ENCODE measurements around the gene SLC6A2.

Gene SLC6A2

GRCh38 chr16:55671974-55672280 is 16.1 kb downstream of the SLC6A2 start:
- no peak for DNase-seq (ENCODE audit: low spot score)

- DNase-seq (ENCODE audit: low spot score), result no peak
Observed at GRCh38 chr16:55672471-55672870, 16.7 kb downstream of the SLC6A2 start.

DNA sequence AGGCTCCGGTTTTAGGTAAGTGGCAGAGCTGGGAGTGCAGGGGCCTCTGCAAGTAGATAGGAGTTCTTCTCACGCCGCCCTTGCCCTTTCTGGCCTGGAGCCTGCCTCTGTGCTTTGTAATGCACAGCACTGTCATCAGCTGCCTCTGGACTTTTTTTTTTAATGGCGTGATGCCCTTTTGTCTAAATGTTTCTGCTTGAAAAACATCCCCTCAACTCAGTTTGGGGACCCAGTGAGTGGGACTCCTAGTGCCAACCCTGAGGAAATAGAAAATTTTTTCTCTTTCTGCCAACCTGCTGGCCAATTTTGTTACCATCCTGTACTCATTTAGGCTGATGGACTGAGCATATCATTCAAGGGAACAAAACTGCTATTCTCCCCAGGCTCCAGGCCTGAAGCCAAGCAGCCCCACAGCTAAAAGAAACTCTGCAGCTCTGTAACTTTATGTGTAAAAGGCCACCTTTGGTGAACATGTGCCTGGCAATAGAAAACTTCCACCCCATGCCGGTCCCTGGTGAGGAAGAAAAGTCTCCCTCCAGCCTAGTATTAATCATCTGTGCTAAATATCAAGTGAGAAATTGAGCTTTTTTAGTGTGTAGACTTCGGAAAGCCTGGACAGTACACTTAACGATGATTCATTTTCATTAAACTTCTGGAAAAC is 22.5 kb downstream of the SLC6A2 start:
- peak; percentile 87 for DNase-seq (ENCODE audit: low spot score)

- no peak for DNase-seq (ENCODE audit: low spot score)
Observed at GRCh38 chr16:55682086-55682485, 26.3 kb downstream of the SLC6A2 start.

DNA sequence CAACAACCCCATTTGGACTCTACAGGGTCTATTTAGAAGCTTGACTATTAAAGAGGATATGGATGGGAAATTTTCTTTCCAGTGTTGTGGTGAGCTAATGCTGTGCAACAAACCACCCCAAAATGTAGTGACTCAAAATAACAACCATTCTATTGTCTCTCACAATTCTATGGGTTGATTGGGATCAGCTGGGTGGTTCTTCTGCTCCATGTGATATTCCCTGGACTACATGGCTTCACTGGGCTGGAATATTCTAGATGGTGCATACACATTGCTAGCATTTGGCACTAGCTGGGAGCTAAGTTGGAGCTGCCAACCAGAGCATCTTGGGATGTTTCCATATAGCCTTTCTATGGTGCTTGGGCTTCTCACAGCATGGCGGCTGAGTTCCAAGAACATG is 30.2 kb downstream of the SLC6A2 start:
- no peak for DNase-seq (ENCODE audit: low spot score)

GRCh38 chr16:55686671-55687070 is 30.9 kb downstream of the SLC6A2 start:
- no peak for DNase-seq (ENCODE audit: low spot score)

DNA sequence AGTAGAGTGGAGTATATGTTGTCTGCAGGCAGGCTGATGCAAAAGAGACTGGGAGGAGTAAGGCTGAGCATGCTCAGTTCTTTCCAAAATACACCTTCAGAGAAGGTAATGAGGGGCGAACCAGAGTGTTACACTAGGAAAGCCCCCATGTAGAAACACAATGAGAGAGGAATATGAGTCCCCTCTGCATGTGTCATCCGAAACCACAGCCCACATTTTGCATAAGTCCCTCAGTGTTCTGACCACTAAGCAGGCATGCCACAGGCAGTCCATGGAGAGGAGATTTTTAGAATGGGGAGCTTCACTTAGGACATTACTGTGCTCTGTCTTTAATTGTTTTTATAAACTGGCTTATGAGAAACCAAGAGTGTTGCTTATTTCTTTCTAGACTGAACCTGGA is 32.0 kb downstream of the SLC6A2 start:
- no peak for DNase-seq (ENCODE audit: low spot score)

GRCh38 chr16:55690841-55691240 is 35.1 kb downstream of the SLC6A2 start:
- DNase-seq (ENCODE audit: low spot score), result no peak

GRCh38 chr16:55691771-55692170 is 36.0 kb downstream of the SLC6A2 start:
- DNase-seq (ENCODE audit: low spot score), result no peak

DNA sequence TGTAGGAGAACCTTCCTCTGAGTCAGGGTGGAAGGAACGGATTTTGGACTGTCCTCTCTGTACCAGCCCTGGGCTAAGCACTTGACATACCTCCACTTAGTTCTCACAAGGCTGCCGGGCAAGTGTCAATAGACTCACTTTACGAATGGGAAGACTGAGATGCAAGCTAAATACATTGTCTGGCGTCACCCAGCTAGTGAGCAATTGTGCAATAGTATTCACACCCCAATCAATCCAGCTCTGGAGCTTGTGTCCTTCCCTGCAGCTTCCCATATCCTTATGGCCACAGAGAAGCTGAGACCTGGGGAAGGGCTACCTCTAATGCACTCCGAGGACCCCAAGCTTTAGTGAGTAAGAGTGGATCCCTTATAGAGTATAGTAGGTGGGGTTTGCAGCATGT is 39.8 kb downstream of the SLC6A2 start:
- DNase-seq (ENCODE audit: low spot score), result no peak

GRCh38 chr16:55697867-55698266 is 42.1 kb downstream of the SLC6A2 start:
- no peak for DNase-seq (ENCODE audit: low spot score)

- no peak for DNase-seq (ENCODE audit: low spot score)
Observed at GRCh38 chr16:55698331-55698730, 42.5 kb downstream of the SLC6A2 start.

- no peak for DNase-seq (ENCODE audit: low spot score)
Observed at GRCh38 chr16:55698946-55699345, 43.2 kb downstream of the SLC6A2 start.

DNA sequence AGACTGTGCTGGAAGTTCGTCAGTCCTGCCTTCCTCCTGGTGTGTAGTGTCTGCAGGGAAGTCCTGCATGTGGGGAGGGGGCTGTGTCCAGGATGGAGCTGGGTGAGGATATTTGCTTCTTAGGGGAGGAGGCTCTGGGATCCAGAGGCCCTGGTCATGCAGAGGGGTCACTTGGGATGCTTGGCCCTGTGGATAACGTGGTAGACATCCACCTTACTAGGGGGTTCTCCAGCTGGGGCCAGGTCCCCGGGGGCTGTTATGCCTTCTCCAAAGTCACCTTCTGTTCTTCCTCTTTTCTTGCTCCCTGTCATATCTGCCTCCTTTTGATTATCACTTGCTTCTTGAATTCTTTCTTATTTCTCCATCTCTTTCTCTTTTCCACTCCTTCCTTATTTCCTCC is 43.8 kb downstream of the SLC6A2 start:
- DNase-seq (ENCODE audit: low spot score), result no peak

DNA sequence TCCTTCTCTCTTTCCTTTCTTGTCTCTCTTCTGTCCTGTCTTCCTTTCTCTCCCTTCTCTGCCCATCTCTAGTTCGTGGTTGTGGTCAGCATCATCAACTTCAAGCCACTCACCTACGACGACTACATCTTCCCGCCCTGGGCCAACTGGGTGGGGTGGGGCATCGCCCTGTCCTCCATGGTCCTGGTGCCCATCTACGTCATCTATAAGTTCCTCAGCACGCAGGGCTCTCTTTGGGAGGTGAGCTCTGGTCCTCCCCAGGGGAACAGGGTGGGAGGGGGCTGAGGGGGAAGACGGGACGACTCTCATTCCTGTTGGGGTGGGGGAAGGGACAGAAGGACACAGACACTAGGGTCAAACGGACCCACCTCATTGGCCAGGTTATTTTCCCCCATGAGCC is 44.3 kb downstream of the SLC6A2 start:
- DNase-seq (ENCODE audit: low spot score), result no peak

DNA sequence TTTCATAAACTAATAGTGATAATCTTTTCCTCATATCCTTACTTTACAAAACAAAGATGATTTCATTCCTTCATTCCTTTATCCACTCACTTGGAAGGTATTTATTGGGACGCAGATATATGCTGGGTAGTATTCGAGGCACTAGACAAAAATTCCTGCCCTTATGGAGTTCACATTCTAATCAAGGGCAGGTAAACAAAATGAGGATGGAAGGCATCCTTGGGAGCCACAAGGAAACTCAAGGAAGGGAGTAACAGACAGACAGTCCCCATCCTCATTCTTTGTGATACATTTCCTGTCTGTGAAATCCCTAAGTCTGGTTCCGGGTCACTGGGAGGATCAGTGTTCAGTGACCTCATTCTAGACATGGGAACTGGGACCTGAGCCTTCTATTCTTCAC is 45.2 kb downstream of the SLC6A2 start:
- DNase-seq (ENCODE audit: low spot score), result no peak

DNA sequence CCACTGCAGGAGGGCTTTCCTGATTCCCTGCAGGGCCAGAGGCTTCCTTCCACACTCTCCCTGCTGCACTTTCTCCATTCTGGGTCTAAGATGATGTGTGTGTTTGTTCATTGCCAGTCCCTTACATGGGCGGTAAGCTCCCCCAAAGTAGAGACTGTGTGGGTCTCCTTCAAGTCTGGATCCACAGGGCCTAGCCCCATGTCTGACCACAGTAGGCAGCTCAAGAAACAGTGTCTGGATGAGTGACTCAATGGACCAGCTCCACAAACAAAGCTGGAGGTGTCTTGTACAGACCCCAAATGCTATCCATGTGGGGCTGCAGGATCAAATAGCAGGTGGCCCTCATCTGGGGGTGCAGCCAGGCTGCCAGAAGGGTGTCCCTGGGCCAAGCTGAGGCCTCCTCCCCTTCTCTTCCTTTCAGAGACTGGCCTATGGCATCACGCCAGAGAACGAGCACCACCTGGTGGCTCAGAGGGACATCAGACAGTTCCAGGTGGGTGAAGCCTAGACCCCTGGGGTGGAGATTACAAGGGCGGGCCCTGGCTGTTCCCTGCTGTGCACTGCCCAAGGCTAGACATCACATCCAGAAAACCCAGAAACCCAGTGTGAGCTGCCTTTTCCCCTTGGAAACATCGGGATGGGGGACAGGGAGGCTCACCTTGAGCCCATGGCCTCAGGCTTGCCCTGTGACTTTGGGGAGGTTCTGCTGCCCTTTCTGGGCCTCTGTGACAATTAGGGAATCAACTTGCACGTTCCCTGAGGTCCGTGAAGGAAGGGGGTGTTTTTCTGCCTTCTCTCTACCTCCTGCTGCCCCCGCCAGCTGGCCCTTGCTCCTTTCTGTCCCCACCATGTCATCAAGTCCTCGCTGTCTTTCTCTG is 45.9 kb downstream of the SLC6A2 start:
- DNase-seq (ENCODE audit: low spot score), result peak; percentile 34

DNA sequence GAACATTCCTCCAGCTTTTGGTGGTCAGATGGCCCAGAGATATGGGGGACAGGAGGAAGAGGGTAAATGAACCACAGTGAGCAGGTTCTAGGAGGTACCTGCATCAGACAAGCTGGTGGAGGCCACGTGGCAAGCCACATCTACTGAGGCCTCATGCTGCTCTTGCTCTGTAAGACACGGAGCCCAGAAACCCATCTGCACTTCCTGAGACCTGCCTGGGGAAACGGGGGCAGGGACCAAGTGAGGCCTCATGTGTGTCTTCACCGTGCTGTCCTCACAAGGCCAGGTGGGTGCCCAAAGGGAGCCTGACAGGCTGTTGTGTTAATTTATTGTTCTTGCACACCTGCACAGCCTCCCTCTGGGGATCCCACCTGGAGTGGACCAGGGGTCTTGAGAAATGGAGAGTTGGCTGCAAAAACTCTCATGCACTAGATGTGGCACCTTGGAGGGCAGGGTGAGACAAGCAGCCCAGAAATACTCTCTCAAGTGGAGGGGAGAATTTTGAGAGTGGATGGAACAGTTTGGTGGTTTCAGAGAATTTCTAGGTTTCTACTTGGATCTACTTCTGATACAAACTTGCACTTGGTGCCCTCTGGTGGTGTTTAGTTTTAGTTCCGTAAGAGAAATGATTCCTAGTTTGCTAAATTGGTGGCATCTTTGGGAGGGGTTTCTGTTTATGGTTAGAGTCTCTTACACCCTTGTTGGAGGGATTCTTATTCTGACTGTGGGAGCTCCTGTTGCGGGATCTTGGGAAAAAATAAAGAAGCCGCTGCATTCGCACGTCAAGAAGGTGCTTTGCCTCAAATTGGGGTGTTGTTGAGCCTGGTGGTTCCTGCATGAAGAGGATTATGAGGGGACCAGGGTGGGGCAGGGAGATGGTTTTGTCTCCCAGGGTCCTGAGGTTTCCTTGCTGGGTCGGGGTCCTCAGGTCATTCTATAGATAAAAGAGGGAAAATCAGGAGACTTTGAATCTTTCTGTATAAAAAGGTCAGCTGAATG is 47.5 kb downstream of the SLC6A2 start:
- peak; percentile 79 for DNase-seq (ENCODE audit: low spot score)

DNA sequence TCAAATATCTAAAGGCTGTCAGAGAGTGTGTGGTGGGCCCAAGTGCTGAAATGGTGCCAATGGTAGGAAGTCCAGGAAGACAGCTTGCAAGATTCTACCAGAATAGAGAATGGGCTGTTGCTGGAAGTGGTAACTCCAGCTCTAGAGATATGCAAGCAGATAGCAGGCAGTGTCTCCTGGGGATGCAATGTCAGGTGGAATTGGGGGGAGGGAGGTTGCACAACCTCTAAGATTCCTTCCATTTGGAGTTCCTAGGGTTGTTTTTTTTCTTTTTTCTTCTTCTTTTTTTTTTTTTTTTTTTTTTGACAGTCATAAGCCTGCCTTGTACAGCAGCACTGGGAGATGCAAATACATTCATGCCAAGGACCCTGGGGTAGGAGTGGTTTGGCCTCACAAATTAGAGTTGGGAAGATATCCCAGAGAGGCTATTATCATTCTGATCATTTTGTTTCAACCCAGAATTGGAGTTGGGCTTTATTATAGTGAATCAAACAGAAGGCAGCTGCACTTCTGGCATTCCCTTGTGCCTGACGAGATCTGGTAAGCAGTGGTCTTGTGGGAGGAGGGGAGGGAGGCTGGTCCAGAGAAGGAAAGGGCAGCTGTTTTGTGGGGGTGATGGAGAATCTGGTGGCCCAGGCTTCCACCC is 51.1 kb downstream of the SLC6A2 start:
- no peak for DNase-seq (ENCODE audit: low spot score)

GRCh38 chr16:55709801-55710200 is 54.0 kb downstream of the SLC6A2 start:
- DNase-seq (ENCODE audit: low spot score), result no peak

DNA sequence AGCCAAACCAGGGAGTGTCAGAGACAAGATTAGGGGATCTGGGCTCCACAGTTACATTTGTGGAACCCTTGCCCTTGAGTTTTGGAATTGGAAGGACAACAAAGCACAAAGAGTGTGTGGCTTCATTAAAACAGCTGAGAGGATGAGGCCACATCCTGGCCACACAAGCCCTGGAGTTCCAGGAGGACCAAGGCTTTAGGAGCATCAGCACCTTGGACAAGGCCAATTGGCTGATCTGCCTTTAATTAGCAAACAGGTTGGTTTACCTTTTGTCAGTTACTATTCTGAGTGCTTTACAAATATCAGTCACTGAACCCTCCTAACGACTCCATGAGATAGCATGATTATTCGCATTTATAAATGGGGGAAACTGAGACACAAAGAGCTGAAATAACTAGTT is 54.7 kb downstream of the SLC6A2 start:
- no peak for DNase-seq (ENCODE audit: low spot score)

All from Ammon's horn (tissue), 1 donor.